Epithelial cell of proximal tubule (primary cell): ENCODE measurements around the gene LCT. TPM values are rescaled to one million over a fixed set of nuclear protein-coding genes. Genes with fewer than 3 reads are reported as not detected.

Experiments
- DNase-seq: peaks from one replicate; pipeline ENCODE4 v3.0.0-alpha.2; 2011; ENCODE audit warnings: low read depth
- H3K4me3 ChIP-seq: 2 replicates; pipeline ENCODE4 v1.5.1; 2011; ENCODE audit warnings: low read depth, mild to moderate bottlenecking, low read length
- total RNA-seq: library from RNA; depleted of rRNA; stranded (reverse); fragments of >200 nt; gene quantifications from 2 replicates; pipeline ENCODE4 v1.2.3, GENCODE V29; 2015
- TF ChIP-seq, protein P1 (sequence below): conservative IDR thresholded peaks from 2 replicates; pipeline ENCODE4 v1.5.1; 2012; ENCODE audit warnings: low read depth, mild to moderate bottlenecking, low read length

The LCT gene
- total RNA-seq, 1 donor from 2014 or later: not detected

DNA sequence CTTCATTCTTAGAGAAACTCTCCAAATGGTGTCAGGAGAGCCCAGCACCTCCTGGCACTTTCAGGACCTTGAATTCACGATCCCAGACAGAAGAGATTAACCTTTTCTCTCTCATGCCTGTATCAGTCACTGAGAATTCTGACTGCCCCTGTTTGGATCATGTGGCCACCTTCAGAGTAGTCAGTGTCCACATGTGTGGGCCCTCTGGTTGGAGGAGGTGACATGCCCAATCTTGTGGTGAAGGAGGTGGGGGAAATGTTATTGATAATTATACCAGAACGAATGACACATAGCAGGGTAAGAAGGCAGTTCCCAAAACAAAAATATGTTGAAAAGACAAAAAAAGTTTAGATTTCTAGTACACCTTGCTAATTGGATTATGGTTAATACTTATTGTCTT lies 63.7 kb downstream of the LCT start:
- TF ChIP-seq, protein P1, sequence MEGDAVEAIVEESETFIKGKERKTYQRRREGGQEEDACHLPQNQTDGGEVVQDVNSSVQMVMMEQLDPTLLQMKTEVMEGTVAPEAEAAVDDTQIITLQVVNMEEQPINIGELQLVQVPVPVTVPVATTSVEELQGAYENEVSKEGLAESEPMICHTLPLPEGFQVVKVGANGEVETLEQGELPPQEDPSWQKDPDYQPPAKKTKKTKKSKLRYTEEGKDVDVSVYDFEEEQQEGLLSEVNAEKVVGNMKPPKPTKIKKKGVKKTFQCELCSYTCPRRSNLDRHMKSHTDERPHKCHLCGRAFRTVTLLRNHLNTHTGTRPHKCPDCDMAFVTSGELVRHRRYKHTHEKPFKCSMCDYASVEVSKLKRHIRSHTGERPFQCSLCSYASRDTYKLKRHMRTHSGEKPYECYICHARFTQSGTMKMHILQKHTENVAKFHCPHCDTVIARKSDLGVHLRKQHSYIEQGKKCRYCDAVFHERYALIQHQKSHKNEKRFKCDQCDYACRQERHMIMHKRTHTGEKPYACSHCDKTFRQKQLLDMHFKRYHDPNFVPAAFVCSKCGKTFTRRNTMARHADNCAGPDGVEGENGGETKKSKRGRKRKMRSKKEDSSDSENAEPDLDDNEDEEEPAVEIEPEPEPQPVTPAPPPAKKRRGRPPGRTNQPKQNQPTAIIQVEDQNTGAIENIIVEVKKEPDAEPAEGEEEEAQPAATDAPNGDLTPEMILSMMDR: no peak
- H3K4me3 ChIP-seq: no peak overlapping the region
- DNase-seq: no peak

DNA sequence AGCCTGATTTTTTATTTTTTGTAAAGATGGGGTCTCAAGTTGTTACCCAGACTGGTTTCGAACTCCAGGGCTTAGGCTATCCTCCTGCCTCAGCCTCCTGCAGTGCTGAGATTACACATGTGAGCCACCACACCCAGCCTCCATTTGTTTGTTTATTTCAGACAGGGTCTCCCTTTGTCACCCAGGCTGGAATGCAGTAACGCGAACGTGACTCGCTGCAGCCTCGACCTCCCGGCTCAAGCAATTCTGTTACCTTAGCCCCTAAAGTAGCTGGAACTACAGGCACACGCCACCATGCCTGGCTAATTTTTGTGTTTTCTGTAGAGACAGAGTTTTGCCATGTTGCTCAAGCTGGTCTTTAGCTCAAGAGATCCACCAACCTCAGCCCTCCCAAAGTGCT lies 68.1 kb downstream of the LCT start:
- DNase-seq: no peak
- no peak overlapping the region for H3K4me3 ChIP-seq
- TF ChIP-seq, protein P1: no peak

DNA sequence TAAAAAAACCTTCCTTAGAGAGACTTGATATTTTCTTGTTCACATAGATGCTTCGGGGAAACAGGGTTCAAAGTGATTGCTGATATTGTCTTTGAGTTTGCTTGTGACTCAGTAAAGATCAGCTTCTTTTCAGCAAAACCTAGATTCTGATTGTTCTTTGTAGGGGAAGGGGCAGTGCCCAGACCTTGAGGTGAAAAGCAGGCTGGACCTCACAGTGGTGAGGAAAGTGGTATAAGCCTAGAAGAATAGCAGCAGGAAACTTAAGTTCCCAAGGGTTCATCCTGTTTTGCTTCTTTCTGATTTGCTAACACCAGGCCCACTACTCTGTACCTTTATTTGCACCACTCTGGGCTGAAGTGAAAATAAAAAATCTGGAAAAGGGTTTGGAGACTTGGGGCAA lies 74.5 kb downstream of the LCT start:
- H3K4me3 ChIP-seq: no peak overlapping the region
- no peak for DNase-seq
- TF ChIP-seq, protein P1: no peak

DNA sequence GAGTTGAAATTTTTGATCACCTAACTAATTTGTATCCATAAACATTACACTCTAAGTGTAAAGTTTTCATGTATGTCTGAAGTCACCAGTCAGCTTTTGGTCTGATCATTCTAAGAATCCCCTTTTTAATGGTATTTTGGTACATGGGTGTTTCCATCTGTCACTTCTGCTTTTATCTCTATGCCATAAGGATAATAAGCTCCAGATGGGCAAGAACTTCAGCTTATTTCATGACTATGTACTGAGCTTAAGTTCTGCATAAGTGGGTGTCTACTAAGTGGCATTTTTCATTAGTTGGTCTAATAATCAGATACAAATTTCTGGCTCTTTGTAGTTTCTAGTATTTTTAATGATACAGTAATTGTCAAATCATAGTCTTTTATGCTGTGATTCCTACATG lies 75.0 kb downstream of the LCT start:
- no peak for DNase-seq
- H3K4me3 ChIP-seq: no peak overlapping the region
- TF ChIP-seq, protein P1: no peak

DNA sequence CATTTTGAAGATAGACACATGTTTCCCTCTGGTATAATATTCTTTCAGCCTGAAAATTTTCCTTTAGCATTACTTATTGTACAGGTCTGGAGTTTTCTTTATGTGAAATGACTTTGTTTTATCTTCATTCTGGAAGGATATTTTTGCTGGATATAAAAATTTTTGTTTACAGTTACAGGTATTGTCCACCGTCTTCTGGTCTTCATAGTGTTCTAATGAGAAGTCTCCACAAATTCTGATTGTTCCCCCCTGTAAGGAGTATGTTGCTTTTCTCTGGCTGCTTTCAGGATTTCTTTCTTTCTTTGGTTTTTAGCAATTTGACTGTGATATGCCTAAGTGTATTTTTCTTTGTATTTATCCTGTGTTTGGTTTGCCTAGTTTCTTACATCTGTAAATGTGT lies 80.3 kb downstream of the LCT start:
- no peak for DNase-seq
- no peak overlapping the region for H3K4me3 ChIP-seq
- TF ChIP-seq, protein P1: no peak

DNA sequence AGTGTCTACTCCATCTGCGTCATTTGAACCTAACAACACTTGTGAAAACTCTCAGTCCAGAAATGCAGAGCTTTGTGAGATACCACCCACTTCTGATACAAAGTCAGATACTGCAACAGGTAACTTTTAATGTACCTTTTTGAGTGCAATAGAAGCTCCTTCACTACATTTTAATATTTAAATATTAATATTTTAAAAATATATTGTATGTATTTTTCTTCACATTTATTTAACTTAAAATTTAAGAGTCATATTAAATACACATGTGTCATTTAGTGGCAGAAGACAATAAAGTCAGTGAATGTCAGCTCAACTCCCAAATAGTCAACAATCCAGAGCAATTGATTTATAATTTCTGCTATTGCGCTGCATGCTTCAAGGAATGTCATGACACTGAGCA lies 81.4 kb downstream of the LCT start:
- TF ChIP-seq, protein P1: no peak
- no peak overlapping the region for H3K4me3 ChIP-seq
- DNase-seq: no peak

DNA sequence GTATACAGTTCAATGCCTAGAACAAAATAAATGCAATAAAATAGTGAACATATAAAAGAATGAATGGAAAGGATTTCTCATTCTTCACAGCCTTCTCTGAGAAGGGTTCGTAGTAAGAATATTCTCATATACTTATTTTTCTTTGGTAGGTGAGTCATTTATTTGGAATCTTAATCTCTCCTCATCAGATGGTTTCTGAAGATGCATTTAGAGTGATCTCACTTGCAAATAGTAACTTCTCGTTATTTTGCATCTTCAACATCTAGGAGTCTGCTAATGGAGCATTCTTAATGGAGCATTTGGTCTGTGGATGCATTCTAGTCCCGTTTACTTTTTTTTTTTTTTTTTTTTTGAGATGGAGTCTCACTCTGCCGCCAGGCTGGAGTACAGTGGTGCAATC lies 91.4 kb downstream of the LCT start:
- TF ChIP-seq, protein P1: no peak
- H3K4me3 ChIP-seq: no peak overlapping the region
- DNase-seq: no peak
